Glutamatergic neuron (in vitro differentiated cells): ENCODE results near the gene GABRB1. TPM values are rescaled to one million over a fixed set of nuclear protein-coding genes. Genes with fewer than 3 reads are reported as not detected.

Experiments used
- DNase-seq: peaks from one replicate; pipeline ENCODE4 v3.0.0; 2022
- H3K27ac Mint-ChIP-seq: one replicate; pipeline ENCODE4 v1.8.0; 2020; ENCODE audit warnings: mild to moderate bottlenecking, mixed read lengths, inconsistent platforms; ENCODE audit not compliant: unreplicated experiment
- H3K27me3 Mint-ChIP-seq: one replicate; pipeline ENCODE4 v1.8.0; 2020; ENCODE audit warnings: mild to moderate bottlenecking, moderate library complexity, mixed read lengths, inconsistent platforms; ENCODE audit not compliant: unreplicated experiment
- H3K36me3 Mint-ChIP-seq: one replicate; pipeline ENCODE4 v1.8.0; 2020; ENCODE audit warnings: mild to moderate bottlenecking, mixed read lengths, inconsistent platforms; ENCODE audit not compliant: unreplicated experiment
- H3K4me1 Mint-ChIP-seq: one replicate; pipeline ENCODE4 v1.8.0; 2020; ENCODE audit warnings: mild to moderate bottlenecking, low read depth, mixed read lengths, inconsistent platforms; ENCODE audit not compliant: unreplicated experiment
- H3K4me3 Mint-ChIP-seq: one replicate; pipeline ENCODE4 v1.8.0; 2020; ENCODE audit warnings: mild to moderate bottlenecking, mixed read lengths, inconsistent platforms; ENCODE audit not compliant: unreplicated experiment
- H3K9me3 Mint-ChIP-seq: one replicate; pipeline ENCODE4 v1.8.0; 2020; ENCODE audit warnings: mild to moderate bottlenecking, moderate library complexity, mixed read lengths, inconsistent platforms; ENCODE audit not compliant: unreplicated experiment
- total RNA-seq: library from RNA; stranded (reverse); fragmentation: NEBNext Ultra II Directional; extraction: Animal tissue kit (Norgen Biotek cat#: 25700); gene quantifications from one replicate; pipeline ENCODE4 v1.2.1, GENCODE V29; 2021; ENCODE audit not compliant: unreplicated experiment
- TF ChIP-seq, protein P1 (sequence below): fragments of 200-600 bp; sonication (generic); IDR thresholded peaks from one replicate; pipeline ENCODE4 v1.5.0; 2021; ENCODE audit not compliant: partially characterized antibody, unreplicated experiment

Gene GABRB1
- total RNA-seq, 1 donor from 2014 or later, result 4.9 TPM

DNA sequence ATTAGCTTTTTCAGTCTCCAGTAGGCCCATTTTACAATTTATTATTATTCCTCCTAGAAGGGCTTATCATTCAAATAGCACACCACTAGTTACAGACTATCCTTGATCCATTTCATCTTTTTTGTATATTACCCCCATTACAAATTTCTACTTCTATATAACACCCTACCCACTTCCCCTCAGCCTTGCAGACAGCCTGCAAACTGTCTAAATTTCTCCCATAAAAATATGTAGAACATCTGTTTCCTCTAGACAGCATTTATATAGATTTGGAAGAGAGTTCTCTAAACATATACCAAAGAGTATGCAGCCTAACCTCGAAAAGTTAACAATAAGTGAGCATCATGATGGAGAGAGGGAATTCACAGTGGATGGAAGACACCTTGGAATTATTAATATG is 401.4 kb downstream of the GABRB1 start:
- Mint-ChIP-seq H3K36me3 (no peaks in the 10 kb centered on the region), H3K27ac (no peak overlapping the region), H3K4me1 (no peaks in the 10 kb centered on the region), H3K9me3 (no peaks in the 10 kb centered on the region), H3K4me3 (no peak overlapping the region), H3K27me3 (peaks cover 2% of the 10 kb centered on the region)
- DNase-seq, result no peak
- TF ChIP-seq, protein P1, sequence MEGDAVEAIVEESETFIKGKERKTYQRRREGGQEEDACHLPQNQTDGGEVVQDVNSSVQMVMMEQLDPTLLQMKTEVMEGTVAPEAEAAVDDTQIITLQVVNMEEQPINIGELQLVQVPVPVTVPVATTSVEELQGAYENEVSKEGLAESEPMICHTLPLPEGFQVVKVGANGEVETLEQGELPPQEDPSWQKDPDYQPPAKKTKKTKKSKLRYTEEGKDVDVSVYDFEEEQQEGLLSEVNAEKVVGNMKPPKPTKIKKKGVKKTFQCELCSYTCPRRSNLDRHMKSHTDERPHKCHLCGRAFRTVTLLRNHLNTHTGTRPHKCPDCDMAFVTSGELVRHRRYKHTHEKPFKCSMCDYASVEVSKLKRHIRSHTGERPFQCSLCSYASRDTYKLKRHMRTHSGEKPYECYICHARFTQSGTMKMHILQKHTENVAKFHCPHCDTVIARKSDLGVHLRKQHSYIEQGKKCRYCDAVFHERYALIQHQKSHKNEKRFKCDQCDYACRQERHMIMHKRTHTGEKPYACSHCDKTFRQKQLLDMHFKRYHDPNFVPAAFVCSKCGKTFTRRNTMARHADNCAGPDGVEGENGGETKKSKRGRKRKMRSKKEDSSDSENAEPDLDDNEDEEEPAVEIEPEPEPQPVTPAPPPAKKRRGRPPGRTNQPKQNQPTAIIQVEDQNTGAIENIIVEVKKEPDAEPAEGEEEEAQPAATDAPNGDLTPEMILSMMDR, result no peak

- H3K9me3 Mint-ChIP-seq, result no peaks in the 10 kb centered on the region
- H3K36me3 Mint-ChIP-seq, result no peaks in the 10 kb centered on the region
- DNase-seq, result no peak
- TF ChIP-seq, protein P1, result no peak
- no peaks in the 10 kb centered on the region for H3K4me1 Mint-ChIP-seq
- peaks cover 2% of the 10 kb centered on the region for H3K27me3 Mint-ChIP-seq
- H3K4me3 Mint-ChIP-seq, result no peak overlapping the region
- no peak overlapping the region for H3K27ac Mint-ChIP-seq
These were observed 403.6 kb downstream of the GABRB1 start for GRCh38 chr4:47434931-47435330.

- Mint-ChIP-seq H3K4me3 (no peak overlapping the region), H3K27ac (no peak overlapping the region), H3K36me3 (no peaks in the 10 kb centered on the region), H3K9me3 (no peaks in the 10 kb centered on the region), H3K27me3 (no peaks in the 10 kb centered on the region), H3K4me1 (no peaks in the 10 kb centered on the region)
- DNase-seq, result no peak
- TF ChIP-seq, protein P1, result no peak
These were observed 411.6 kb downstream of the GABRB1 start for GRCh38 chr4:47442980-47443379.

DNA sequence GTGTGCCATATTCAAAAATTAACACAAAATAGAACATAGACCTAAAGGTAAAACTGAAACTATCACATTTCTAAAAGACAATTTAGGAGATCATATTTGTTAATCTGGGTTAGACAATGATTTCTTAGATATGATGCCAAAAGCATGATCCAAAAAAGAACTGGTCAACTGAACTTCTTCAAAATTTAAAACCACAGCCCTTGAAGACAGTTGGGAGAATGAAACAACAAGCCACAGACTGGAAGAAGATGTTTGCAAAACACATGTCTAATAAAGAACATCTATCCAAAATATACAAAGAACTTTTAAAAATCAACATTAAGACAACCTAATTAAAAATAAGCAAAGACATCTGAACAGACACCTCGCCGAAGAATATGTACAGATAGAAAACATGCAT is 412.7 kb downstream of the GABRB1 start:
- Mint-ChIP-seq H3K27me3 (no peaks in the 10 kb centered on the region), H3K4me3 (no peak overlapping the region), H3K4me1 (no peaks in the 10 kb centered on the region), H3K27ac (no peak overlapping the region), H3K9me3 (no peaks in the 10 kb centered on the region), H3K36me3 (no peaks in the 10 kb centered on the region)
- TF ChIP-seq, protein P1, result no peak
- no peak for DNase-seq

DNA sequence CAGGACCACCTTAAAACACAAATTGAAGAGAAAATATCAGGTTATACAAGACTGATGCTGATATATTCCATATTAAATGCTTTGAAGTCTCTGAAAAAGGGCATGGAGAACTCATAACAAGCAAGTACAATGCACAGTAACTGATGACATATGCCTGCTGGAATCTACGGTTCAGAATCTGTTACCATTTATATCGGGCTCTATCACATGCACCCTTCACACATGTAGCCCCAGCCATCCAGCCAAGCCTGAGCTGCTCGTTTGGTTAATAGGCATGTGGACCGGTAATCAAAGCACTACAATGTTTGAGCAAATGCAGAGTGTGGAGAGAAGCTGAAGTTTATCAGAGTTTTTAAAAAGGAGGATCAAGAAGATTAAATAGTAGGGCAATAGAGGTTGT is 420.3 kb downstream of the GABRB1 start:
- no peaks in the 10 kb centered on the region for H3K4me1 Mint-ChIP-seq
- no peak overlapping the region for H3K27ac Mint-ChIP-seq

More for the DNA sequence above, 420.3 kb downstream of the GABRB1 start:
- TF ChIP-seq, protein P1, result no peak
- Mint-ChIP-seq H3K4me3 (no peak overlapping the region), H3K27me3 (no peaks in the 10 kb centered on the region), H3K36me3 (no peaks in the 10 kb centered on the region), H3K9me3 (no peaks in the 10 kb centered on the region)
- no peak for DNase-seq
